Measurements from ENCODE around the gene FARS2.

Gene FARS2

GRCh38 chr6:5674721-5675120 is 413.4 kb downstream of the FARS2 start:
- no peaks in the 10 kb centered on the region for H3K9me3 Mint-ChIP-seq
- no peak overlapping the region for H3K27ac Mint-ChIP-seq
- H3K27me3 Mint-ChIP-seq (ENCODE audit: low read depth, poor library complexity) = peaks cover 13% of the 10 kb centered on the region
- H3K4me3 Mint-ChIP-seq = no peak overlapping the region
- DNase-seq = no peak
- TF ChIP-seq CTCF (IDR thresholded peaks at IDR 0.05) = no peak
- peaks cover 82% of the 10 kb centered on the region for H3K4me1 Mint-ChIP-seq
- H3K36me3 Mint-ChIP-seq (ENCODE audit: low read depth) = no peaks in the 10 kb centered on the region

- no peaks in the 10 kb centered on the region for H3K9me3 Mint-ChIP-seq
- no peak for DNase-seq
- peaks cover 13% of the 10 kb centered on the region for H3K27me3 Mint-ChIP-seq (ENCODE audit: low read depth, poor library complexity)
- no peak for TF ChIP-seq CTCF (IDR thresholded peaks at IDR 0.05)
- H3K4me3 Mint-ChIP-seq = no peak overlapping the region
- H3K27ac Mint-ChIP-seq = no peak overlapping the region
- H3K36me3 Mint-ChIP-seq (ENCODE audit: low read depth) = no peaks in the 10 kb centered on the region
- peaks cover 83% of the 10 kb centered on the region for H3K4me1 Mint-ChIP-seq
These were observed 415.4 kb downstream of the FARS2 start for GRCh38 chr6:5676701-5677100.

GRCh38 chr6:5677219-5678000 is 416.1 kb downstream of the FARS2 start:
- no peak for TF ChIP-seq CTCF (IDR thresholded peaks at IDR 0.05)
- no peaks in the 10 kb centered on the region for H3K36me3 Mint-ChIP-seq (ENCODE audit: low read depth)
- DNase-seq = no peak
- H3K9me3 Mint-ChIP-seq = no peaks in the 10 kb centered on the region
- H3K4me3 Mint-ChIP-seq = peak overlapping the region; percentile 26
- H3K27ac Mint-ChIP-seq = peak overlapping the region; percentile 60
- peaks cover 79% of the 10 kb centered on the region for H3K4me1 Mint-ChIP-seq
- H3K27me3 Mint-ChIP-seq (ENCODE audit: low read depth, poor library complexity) = peaks cover 13% of the 10 kb centered on the region

GRCh38 chr6:5679270-5679669 is 418.0 kb downstream of the FARS2 start:
- Mint-ChIP-seq H3K9me3 (no peaks in the 10 kb centered on the region), H3K4me1 (peaks cover 73% of the 10 kb centered on the region), H3K36me3 (ENCODE audit: low read depth) (peaks cover 6% of the 10 kb centered on the region), H3K27ac (peak overlapping the region; percentile 92), H3K27me3 (ENCODE audit: low read depth, poor library complexity) (peaks cover 9% of the 10 kb centered on the region), H3K4me3 (peak overlapping the region; percentile 50)
- no peak for TF ChIP-seq CTCF (IDR thresholded peaks at IDR 0.05)
- peak; percentile 42 for DNase-seq

- H3K9me3 Mint-ChIP-seq = no peaks in the 10 kb centered on the region
- H3K36me3 Mint-ChIP-seq (ENCODE audit: low read depth) = peaks cover 6% of the 10 kb centered on the region
- peak overlapping the region; percentile 50 for H3K4me3 Mint-ChIP-seq
- H3K4me1 Mint-ChIP-seq = peaks cover 73% of the 10 kb centered on the region
- H3K27ac Mint-ChIP-seq = peak overlapping the region; percentile 92
- no peak for DNase-seq
- TF ChIP-seq CTCF (IDR thresholded peaks at IDR 0.05) = no peak
- H3K27me3 Mint-ChIP-seq (ENCODE audit: low read depth, poor library complexity) = peaks cover 6% of the 10 kb centered on the region
These were observed 418.4 kb downstream of the FARS2 start for GRCh38 chr6:5679691-5680090.

- Mint-ChIP-seq H3K9me3 (no peaks in the 10 kb centered on the region), H3K4me1 (peaks cover 75% of the 10 kb centered on the region), H3K27ac (peak overlapping the region; percentile 92), H3K4me3 (no peak overlapping the region), H3K27me3 (ENCODE audit: low read depth, poor library complexity) (peaks cover 6% of the 10 kb centered on the region), H3K36me3 (ENCODE audit: low read depth) (peaks cover 6% of the 10 kb centered on the region)
- DNase-seq = peak; percentile 28
- no peak for TF ChIP-seq CTCF (IDR thresholded peaks at IDR 0.05)
These were observed 418.8 kb downstream of the FARS2 start for GRCh38 chr6:5680095-5680494.
